ENCODE data around the gene ICA1L. TPM values are rescaled to one million over a fixed set of nuclear protein-coding genes. Genes with fewer than 3 reads are reported as not detected.

The ICA1L gene
- total and polyA plus RNA-seq, 2 of the 13 experiments (the other 11 are each of a cell fraction or from before 2014, with no cell fraction given) = 1.5 to 2.4 TPM

- no peak overlapping the region for H3K27ac ChIP-seq (ENCODE audit: extremely low read length, insufficient read depth, low read length)
- intact Hi-C loops (cut with micrococcal nuclease; ENCODE audit: unreplicated experiment) (no loop called here), in situ Hi-C loops (cut with HindIII; ENCODE audit: extremely low pct_ligation_motif_present, low pct_unique_long_range_greater_than_20kb) (no loop called here)
- no peak for DNase-seq (ENCODE audit: low spot score)
- H3K4me3 ChIP-seq (replicated peaks in 1 of 3; ENCODE audit: insufficient read depth in 1 of 3, low read depth in 2 of 3, low read length in 3 of 3) = no peak overlapping the region
- H4K20me1 ChIP-seq (ENCODE audit: insufficient read depth, low read length) = no peaks in the 10 kb centered on the region
- no TSS peak for BruUV-seq (replicated peaks)
- no peaks in the 10 kb centered on the region for H3K9me3 ChIP-seq (ENCODE audit: low read length)
- no peaks in the 10 kb centered on the region for H3K27me3 ChIP-seq (ENCODE audit: control insufficient read depth in 1 of 2, insufficient read depth in 2 of 2, low read length in 2 of 2)
- no peak overlapping the region for H2AFZ ChIP-seq (ENCODE audit: low read length)
- peaks cover 6 to 18% of the 10 kb centered on the region in 2 experiments for H3K36me3 ChIP-seq (replicated peaks in 1 of 2; ENCODE audit: control insufficient read depth in 1 of 2, insufficient read depth in 2 of 2, low read length in 2 of 2)
- TF ChIP-seq DDIT3 (CRISPR knock-in tag; IDR thresholded peaks at IDR 0.05) (no peak), BCLAF1 (IDR thresholded peaks at IDR 0.05) (no peak), ZNF232 (CRISPR knock-in tag; IDR thresholded peaks at IDR 0.05; ENCODE audit: borderline replicate concordance) (no peak), RXRA (CRISPR knock-in tag; IDR thresholded peaks at IDR 0.05) (no peak), MATR3 (CRISPR knock-in tag; IDR thresholded peaks at IDR 0.05) (no peak), ZBTB20 (CRISPR knock-in tag; IDR thresholded peaks at IDR 0.05; ENCODE audit: borderline replicate concordance, low read depth) (no peak), GATAD2A (CRISPR knock-in tag; IDR thresholded peaks at IDR 0.05) (no peak), PREB (CRISPR knock-in tag; IDR thresholded peaks at IDR 0.05) (no peak), RELA (CRISPR knock-in tag; IDR thresholded peaks at IDR 0.05) (no peak), ELF3 (CRISPR knock-in tag; IDR thresholded peaks at IDR 0.05) (no peak), ZNF124 (CRISPR knock-in tag; IDR thresholded peaks at IDR 0.05) (no peak), ZNF160 (CRISPR knock-in tag; IDR thresholded peaks at IDR 0.05) (no peak), HHEX (CRISPR knock-in tag; IDR thresholded peaks at IDR 0.05) (no peak), RARG (CRISPR knock-in tag; IDR thresholded peaks at IDR 0.05; ENCODE audit: low read depth) (no peak), ZIK1 (CRISPR knock-in tag; IDR thresholded peaks at IDR 0.05; ENCODE audit: borderline replicate concordance, low read depth) (no peak), REPIN1 (CRISPR knock-in tag; IDR thresholded peaks at IDR 0.05; ENCODE audit: borderline replicate concordance, low read depth) (no peak), ZNF644 (CRISPR knock-in tag; IDR thresholded peaks at IDR 0.05; ENCODE audit: low read depth) (no peak), ZNF615 (CRISPR knock-in tag; IDR thresholded peaks at IDR 0.05; ENCODE audit: borderline replicate concordance) (no peak), MYNN (CRISPR knock-in tag; IDR thresholded peaks at IDR 0.05; ENCODE audit: low read depth) (no peak), YEATS2 (CRISPR knock-in tag; IDR thresholded peaks at IDR 0.05; ENCODE audit: borderline replicate concordance) (no peak)
- H3K79me2 ChIP-seq (ENCODE audit: insufficient read depth, low read length) = no peaks in the 10 kb centered on the region
- CTCF ChIA-PET (ENCODE audit: low intra/inter-chr PET ratio, low total read pairs) = no interaction called here
- no peak overlapping the region for H3K9ac ChIP-seq (ENCODE audit: insufficient read depth, low read depth, low read length)
- 88% methylated on average over 6 of the region's 6 CpGs for WGBS (ENCODE audit: low lambda C conversion rate)
- POLR2A ChIA-PET = interaction anchor here (1.0 kb wide), 1 partner anchor 138 kb away, joined by 4 read pairs; the partner anchor contains the start of gene FAM117B
- FAIRE-seq = no peak
- ATAC-seq = peak; percentile 48
- no peak overlapping the region for H3K4me2 ChIP-seq (ENCODE audit: low read depth, low read length)
- peaks cover under 1% of the 10 kb centered on the region for H3K4me1 ChIP-seq (ENCODE audit: insufficient read depth, low read length)
Observed at GRCh38 chr2:202773301-202773973, 98.1 kb downstream of the ICA1L start.

Measured in HepG2 (cell line).